ENCODE data around the gene FRS2. TPM values are rescaled to one million over a fixed set of nuclear protein-coding genes. Genes with fewer than 3 reads are reported as not detected.

Gene FRS2
- total RNA-seq, 2 experiments from 2014 or later: 21.7 to 24.9 TPM

- Mint-ChIP-seq H3K4me1 (ENCODE audit: low read depth) (no peaks in the 10 kb centered on the region), H3K27me3 (no peaks in the 10 kb centered on the region), H3K27ac (no peak overlapping the region), H3K36me3 (ENCODE audit: low read depth) (no peaks in the 10 kb centered on the region), H3K4me3 (no peak overlapping the region), H3K9me3 (no peaks in the 10 kb centered on the region)
- no peak for TF ChIP-seq CTCF (IDR thresholded peaks at IDR 0.05)
- Histone ChIP-seq H3K36me3 (ENCODE audit: insufficient read depth, low read length) (peaks cover 3% of the 10 kb centered on the region), H3K27ac (ENCODE audit: low read depth in 1 of 2, low read length in 2 of 2) (no peak overlapping the region), H3K27me3 (ENCODE audit: control insufficient read depth in 1 of 2, insufficient read depth in 2 of 2, low read length in 2 of 2) (no peaks in the 10 kb centered on the region), H3K9me3 (ENCODE audit: control insufficient read depth in 1 of 2, insufficient read depth in 1 of 2, low read length in 2 of 2) (no peaks in the 10 kb centered on the region), H3K4me1 (ENCODE audit: insufficient read depth, low read length) (no peaks in the 10 kb centered on the region), H3K4me3 (ENCODE audit: low read length) (no peak overlapping the region)
- intact Hi-C loops (cut with DNase I, micrococcal nuclease): no loop called here
- ChIA-PET CTCF (interaction anchor here (3.5 kb wide), 1 partner anchor 15 kb away, joined by 13 read pairs; no protein-coding TSS in a partner anchor), POLR2A (no interaction called here)
- DNase-seq (no peak), ATAC-seq (ENCODE audit: poor library complexity) (no peak)
Observed at GRCh38 chr12:69556383-69556782, 86.2 kb downstream of the FRS2 start.

- no peaks in the 10 kb centered on the region for H3K4me1 Mint-ChIP-seq (ENCODE audit: low read depth)
- CTCF ChIA-PET: no interaction called here
Observed at GRCh38 chr12:69563166-69563762, 93.1 kb downstream of the FRS2 start.

GRCh38 chr12:69566603-69567002 is 96.4 kb downstream of the FRS2 start:
- Mint-ChIP-seq H3K27me3 (no peaks in the 10 kb centered on the region), H3K9me3 (no peaks in the 10 kb centered on the region), H3K27ac (peak overlapping the region; percentile 6), H3K4me3 (no peak overlapping the region), H3K4me1 (ENCODE audit: low read depth) (no peaks in the 10 kb centered on the region), H3K36me3 (ENCODE audit: low read depth) (peaks cover 28% of the 10 kb centered on the region)
- Histone ChIP-seq H3K27ac (ENCODE audit: low read depth in 1 of 2, low read length in 2 of 2) (no peak overlapping the region), H3K4me3 (ENCODE audit: low read length) (no peak overlapping the region), H3K36me3 (ENCODE audit: insufficient read depth, low read length) (peaks cover 23% of the 10 kb centered on the region), H3K27me3 (ENCODE audit: control insufficient read depth in 1 of 2, insufficient read depth in 2 of 2, low read length in 2 of 2) (no peaks in the 10 kb centered on the region), H3K4me1 (ENCODE audit: insufficient read depth, low read length) (no peaks in the 10 kb centered on the region), H3K9me3 (ENCODE audit: control insufficient read depth in 1 of 2, insufficient read depth in 1 of 2, low read length in 2 of 2) (no peaks in the 10 kb centered on the region)
- intact Hi-C loops (cut with DNase I, micrococcal nuclease): loop anchor here in 1 of 2 experiments (10.0 kb wide), 1 partner anchor 92 kb away; the partner anchor contains the start of gene FRS2
- CTCF ChIA-PET: no interaction called here
- ATAC-seq (ENCODE audit: poor library complexity) (no peak), DNase-seq (no peak)
- POLR2A ChIA-PET: interaction anchor here (0.7 kb wide), 2 partner anchors 33 to 880 kb away, joined by 3 read pairs; no protein-coding TSS in a partner anchor
- TF ChIP-seq CTCF (IDR thresholded peaks at IDR 0.05): no peak

More at GRCh38 chr12:69563166-69563762, 93.1 kb downstream of the FRS2 start:
- H3K27ac ChIP-seq (ENCODE audit: low read depth in 1 of 2, low read length in 2 of 2): no peak overlapping the region
- no peaks in the 10 kb centered on the region for H3K4me1 ChIP-seq (ENCODE audit: insufficient read depth, low read length)
- Mint-ChIP-seq H3K36me3 (ENCODE audit: low read depth) (peaks cover 13% of the 10 kb centered on the region), H3K9me3 (no peaks in the 10 kb centered on the region), H3K27me3 (no peaks in the 10 kb centered on the region), H3K27ac (no peak overlapping the region), H3K4me3 (no peak overlapping the region)
- no peaks in the 10 kb centered on the region for H3K27me3 ChIP-seq (ENCODE audit: control insufficient read depth in 1 of 2, insufficient read depth in 2 of 2, low read length in 2 of 2)
- POLR2A ChIA-PET: no interaction called here
- no peak for TF ChIP-seq CTCF (IDR thresholded peaks at IDR 0.05)
- peaks cover 13% of the 10 kb centered on the region for H3K36me3 ChIP-seq (ENCODE audit: insufficient read depth, low read length)
- no peaks in the 10 kb centered on the region for H3K9me3 ChIP-seq (ENCODE audit: control insufficient read depth in 1 of 2, insufficient read depth in 1 of 2, low read length in 2 of 2)
- no peak for ATAC-seq (ENCODE audit: poor library complexity)
- H3K4me3 ChIP-seq (ENCODE audit: low read length): no peak overlapping the region
- no peak for DNase-seq
- intact Hi-C loops (cut with DNase I, micrococcal nuclease): loop anchor here in 1 of 2 experiments (10.0 kb wide), 1 partner anchor 88 kb away; the partner anchor contains the start of gene FRS2

All from CD4-positive, alpha-beta T cell (primary cell).